Measurements from ENCODE around the gene CPEB4.

GRCh38 chr5:173984218-173984617 is 96.1 kb downstream of the CPEB4 start:
- TF ChIP-seq POLR2AphosphoS5 (IDR thresholded peaks at IDR 0.05; ENCODE audit: borderline replicate concordance, low read depth, low read length) (no peak), EZH2 (IDR thresholded peaks at IDR 0.05) (no peak)
